Measurements from ENCODE around the gene EEF1A2. TPM values are rescaled to one million over a fixed set of nuclear protein-coding genes. Genes with fewer than 3 reads are reported as not detected.

The EEF1A2 gene
- total RNA-seq = 10 to 100 TPM in 1 of 4 donors, 1 to 10 TPM in 3; 1.7 to 17.8 (median 7.4) TPM

DNA sequence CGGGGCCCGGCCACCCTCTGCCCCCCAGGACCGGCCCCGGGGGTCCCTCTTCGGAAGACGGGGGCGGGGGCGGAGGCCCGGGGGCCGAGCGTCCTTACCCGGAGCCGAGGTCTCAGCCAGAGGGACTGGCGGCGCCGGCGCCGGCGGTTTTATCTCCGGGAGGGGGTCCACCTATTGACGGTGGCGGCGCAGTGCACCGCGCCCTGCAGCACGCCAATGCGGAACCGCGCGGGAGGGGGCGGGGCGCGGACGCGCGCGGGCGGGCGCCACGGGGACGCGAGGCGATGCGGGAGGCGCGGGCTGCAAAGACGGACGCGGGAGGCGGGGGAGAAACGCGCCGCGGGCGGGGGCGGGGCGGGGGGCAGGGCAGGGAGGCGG is at the start of gene EEF1A2:
Gene EEF1A2, minus strand, starts transcription at position 124 of the 378 bp plus-strand sequence. CDS start 1,320 bp downstream, outside the sequence.
- H3K27me3 ChIP-seq = peaks cover 4 to 95% (median 35%) of the 10 kb centered on the region in 4 donors
- peaks cover 0 to 20% (median 0%) of the 10 kb centered on the region in 4 donors for H3K36me3 ChIP-seq
- H3K4me1 ChIP-seq = peaks cover 30 to 54% (median 43%) of the 10 kb centered on the region in 4 donors
- no peak for DNase-seq (ENCODE audit: extremely low spot score)
- H3K9me3 ChIP-seq = peaks cover 0 to under 1% (median 0%) of the 10 kb centered on the region in 4 donors
- WGBS = 6% methylated on average over 21 of the region's 58 CpGs
- no peak within 1 kb of the TSS for H3K27ac ChIP-seq (replicated peaks in 1 of 4)
- H3K4me3 ChIP-seq = peak within 1 kb of the TSS; percentile 51 to 64 (median 52)
- intact Hi-C loops (cut with DNase I) = no loop called here
- TF ChIP-seq EP300 (IDR thresholded peaks at IDR 0.05) = no peak
- TF ChIP-seq, protein P1, sequence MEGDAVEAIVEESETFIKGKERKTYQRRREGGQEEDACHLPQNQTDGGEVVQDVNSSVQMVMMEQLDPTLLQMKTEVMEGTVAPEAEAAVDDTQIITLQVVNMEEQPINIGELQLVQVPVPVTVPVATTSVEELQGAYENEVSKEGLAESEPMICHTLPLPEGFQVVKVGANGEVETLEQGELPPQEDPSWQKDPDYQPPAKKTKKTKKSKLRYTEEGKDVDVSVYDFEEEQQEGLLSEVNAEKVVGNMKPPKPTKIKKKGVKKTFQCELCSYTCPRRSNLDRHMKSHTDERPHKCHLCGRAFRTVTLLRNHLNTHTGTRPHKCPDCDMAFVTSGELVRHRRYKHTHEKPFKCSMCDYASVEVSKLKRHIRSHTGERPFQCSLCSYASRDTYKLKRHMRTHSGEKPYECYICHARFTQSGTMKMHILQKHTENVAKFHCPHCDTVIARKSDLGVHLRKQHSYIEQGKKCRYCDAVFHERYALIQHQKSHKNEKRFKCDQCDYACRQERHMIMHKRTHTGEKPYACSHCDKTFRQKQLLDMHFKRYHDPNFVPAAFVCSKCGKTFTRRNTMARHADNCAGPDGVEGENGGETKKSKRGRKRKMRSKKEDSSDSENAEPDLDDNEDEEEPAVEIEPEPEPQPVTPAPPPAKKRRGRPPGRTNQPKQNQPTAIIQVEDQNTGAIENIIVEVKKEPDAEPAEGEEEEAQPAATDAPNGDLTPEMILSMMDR (IDR thresholded peaks at IDR 0.05) = peak in 1 of 3 experiments; percentile 31

DNA sequence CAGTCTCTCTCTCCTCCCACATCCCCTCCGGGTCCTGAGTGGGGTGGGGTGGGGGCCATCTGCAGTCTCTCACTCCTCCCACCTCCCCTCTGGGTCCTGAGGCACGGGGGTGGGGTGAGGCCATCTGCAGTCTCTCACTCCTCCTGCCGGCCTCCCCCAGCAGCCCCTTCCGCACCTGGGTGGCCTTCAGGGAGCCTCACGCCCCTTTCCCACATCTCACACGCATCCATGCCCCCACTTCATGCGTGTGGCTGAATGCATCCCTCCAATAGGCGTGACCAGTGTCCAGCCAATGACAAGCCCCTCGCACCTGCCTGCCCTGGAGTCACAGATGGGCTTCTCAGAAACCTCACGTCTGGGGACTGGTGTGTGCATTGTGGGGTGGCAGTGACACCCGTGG is 49.7 kb upstream of the EEF1A2 start:
- H3K4me1 ChIP-seq = peaks cover 1 to 14% (median 11%) of the 10 kb centered on the region in 4 donors
- no peaks in the 10 kb centered on the region for H3K9me3 ChIP-seq
- H3K36me3 ChIP-seq = no peaks in the 10 kb centered on the region
- WGBS = 31% methylated on average over 10 of the region's 11 CpGs
- H3K4me3 ChIP-seq = no peak overlapping the region
- H3K27me3 ChIP-seq = peaks cover 0 to 83% (median 20%) of the 10 kb centered on the region in 4 donors
- no peak for DNase-seq (ENCODE audit: extremely low spot score)
- H3K27ac ChIP-seq (replicated peaks in 1 of 4) = no peak overlapping the region
- intact Hi-C loops (cut with DNase I) = no loop called here
- TF ChIP-seq POLR2AphosphoS5 (IDR thresholded peaks at IDR 0.05) (no peak), EP300 (IDR thresholded peaks at IDR 0.05) (no peak), POLR2A (IDR thresholded peaks at IDR 0.05; ENCODE audit: low read depth) (no peak)
- TF ChIP-seq, protein P1 (IDR thresholded peaks at IDR 0.05) = no peak

DNA sequence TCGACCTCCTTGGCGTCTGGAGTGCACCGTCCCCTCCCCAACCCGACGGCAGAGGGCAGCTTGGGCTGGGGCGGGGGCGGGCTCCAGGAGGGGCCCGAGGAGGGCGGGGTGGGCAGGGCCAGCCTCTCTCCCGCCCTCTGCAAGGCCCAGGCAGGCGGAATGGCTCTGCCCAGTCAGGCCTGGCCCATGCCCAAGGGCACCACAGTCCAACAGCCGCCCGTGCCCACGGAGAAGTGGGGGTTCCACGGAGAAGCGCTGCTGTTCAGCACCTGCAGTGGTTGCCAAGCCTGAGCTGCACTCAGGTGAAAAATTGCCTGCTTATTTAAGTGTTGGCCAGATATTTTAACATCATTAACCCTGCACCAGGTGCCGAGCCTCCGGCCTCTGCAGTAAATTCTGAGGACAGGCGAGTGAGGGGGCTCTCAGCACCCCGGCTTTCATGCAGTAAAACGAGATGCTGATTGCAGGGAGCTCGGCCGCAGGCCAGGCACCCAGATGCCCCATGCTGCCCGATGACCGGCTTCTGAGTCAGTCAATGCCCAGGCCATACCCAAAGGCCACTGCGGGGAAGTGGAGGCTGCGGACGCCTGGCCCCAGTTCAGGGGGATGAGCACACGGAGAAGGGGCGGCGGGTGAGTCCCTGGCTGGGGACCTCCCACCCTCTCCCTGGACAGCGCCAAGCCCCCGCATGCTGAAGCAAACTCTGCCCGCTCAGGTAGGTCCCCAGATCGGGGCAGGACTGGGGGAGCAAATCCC is 49.0 kb upstream of the EEF1A2 start, which contains the start of gene SRMS:
Gene SRMS, minus strand, starts transcription at position 25 of the 756 bp plus-strand sequence. CDS start 286 bp downstream, outside the sequence.
- no peak for DNase-seq (ENCODE audit: extremely low spot score)
- H3K27me3 ChIP-seq = peaks cover 0 to 76% (median 15%) of the 10 kb centered on the region in 4 donors

DNA sequence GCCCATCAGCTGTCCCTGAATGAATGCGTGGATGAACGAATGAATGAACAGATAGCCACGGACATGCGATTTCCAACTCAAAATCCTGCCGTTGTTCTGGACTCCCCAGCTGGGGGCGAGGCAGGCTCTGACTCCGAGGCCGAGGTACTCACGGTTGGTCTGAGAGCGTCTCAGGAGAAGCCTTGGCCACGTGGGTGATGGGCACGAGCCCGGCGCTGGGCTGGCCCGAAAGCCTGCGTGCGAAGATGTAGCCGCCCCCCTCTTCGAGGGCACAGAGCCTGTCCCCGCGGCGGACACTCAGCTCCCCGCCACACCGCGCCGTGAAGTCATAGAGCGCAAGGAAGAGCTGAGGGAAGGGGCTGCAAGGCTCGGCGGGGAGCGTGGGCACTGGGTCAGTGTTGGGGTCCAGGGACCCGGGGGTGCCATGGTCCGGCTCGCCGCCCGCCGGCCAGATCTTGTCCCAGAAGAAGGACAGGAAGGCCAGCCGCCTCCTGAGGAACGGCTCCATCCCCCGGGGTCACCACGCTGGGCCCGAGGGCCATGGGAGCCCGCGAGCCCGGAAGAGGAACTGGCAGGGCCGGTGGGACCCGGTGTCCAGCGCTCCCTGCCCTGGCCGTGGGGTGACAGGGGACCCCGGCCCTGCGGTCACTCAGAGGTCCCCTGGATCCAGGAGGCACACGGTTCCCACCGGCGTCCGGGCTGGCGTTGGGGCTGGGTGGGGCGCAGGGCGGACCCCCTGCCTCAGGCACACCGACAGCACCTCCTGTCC is 48.3 kb upstream of the EEF1A2 start:
- H3K27me3 ChIP-seq = peaks cover 0 to 69% (median 15%) of the 10 kb centered on the region in 4 donors
- H3K4me1 ChIP-seq = peaks cover 0 to 6% (median 0%) of the 10 kb centered on the region in 4 donors
- no peak for TF ChIP-seq EP300 (IDR thresholded peaks at IDR 0.05)
- no peak for TF ChIP-seq POLR2AphosphoS5 (IDR thresholded peaks at IDR 0.05)
- TF ChIP-seq, protein P1 (IDR thresholded peaks at IDR 0.05) = no peak
- no peak for TF ChIP-seq POLR2A (IDR thresholded peaks at IDR 0.05; ENCODE audit: low read depth)
- intact Hi-C loops (cut with DNase I) = no loop called here
- no peaks in the 10 kb centered on the region for H3K36me3 ChIP-seq
- DNase-seq (ENCODE audit: extremely low spot score) = no peak
- WGBS = 58% methylated on average over 34 of the region's 58 CpGs
- H3K27ac ChIP-seq (replicated peaks in 1 of 4) = no peak overlapping the region
- H3K4me3 ChIP-seq = no peak overlapping the region
- H3K9me3 ChIP-seq = no peaks in the 10 kb centered on the region

More for the DNA sequence above, 49.0 kb upstream of the EEF1A2 start, which contains the start of gene SRMS:
- Histone ChIP-seq H3K27ac (replicated peaks in 1 of 4) (no peak within 1 kb of the TSS), H3K36me3 (no peaks in the 10 kb centered on the region), H3K4me1 (peaks cover 0 to 8% (median 4%) of the 10 kb centered on the region in 4 donors), H3K9me3 (no peaks in the 10 kb centered on the region), H3K4me3 (no peak within 1 kb of the TSS)
- 72% methylated on average over 6 of the region's 35 CpGs for WGBS
- no peak for TF ChIP-seq EP300 (IDR thresholded peaks at IDR 0.05)
- TF ChIP-seq POLR2AphosphoS5 (IDR thresholded peaks at IDR 0.05) = no peak
- TF ChIP-seq, protein P1 (IDR thresholded peaks at IDR 0.05) = no peak
- TF ChIP-seq POLR2A (IDR thresholded peaks at IDR 0.05; ENCODE audit: low read depth) = no peak
- intact Hi-C loops (cut with DNase I) = no loop called here
